ENCODE measurements around the gene CLDND1. TPM values are rescaled to one million over a fixed set of nuclear protein-coding genes. Genes with fewer than 3 reads are reported as not detected.

CLDND1 gene
- polyA plus RNA-seq, 5 donors = 110 to 191 (median 146) TPM

- peak in 1 of 2 donors; percentile 55 for DNase-seq
Observed at GRCh38 chr3:98521897-98522543, 682 bp downstream of the CLDND1 start.

- DNase-seq = no peak
Observed at GRCh38 chr3:98519351-98519750, 3.4 kb downstream of the CLDND1 start.

- DNase-seq = no peak
Observed at GRCh38 chr3:98518816-98519215, 3.9 kb downstream of the CLDND1 start.

GRCh38 chr3:98514948-98515347 is 7.8 kb downstream of the CLDND1 start:
- no peak for DNase-seq

- no peak for DNase-seq
Observed at GRCh38 chr3:98513736-98514135, 9.0 kb downstream of the CLDND1 start.

- DNase-seq = no peak
Observed at GRCh38 chr3:98513091-98513511, 9.6 kb downstream of the CLDND1 start.

- DNase-seq = no peak
Observed at GRCh38 chr3:98512576-98512975, 10.1 kb downstream of the CLDND1 start.

- no peak for DNase-seq
Observed at GRCh38 chr3:98508582-98508981, 14.1 kb downstream of the CLDND1 start.

GRCh38 chr3:98504539-98504938 is 18.2 kb downstream of the CLDND1 start:
- DNase-seq = no peak

GRCh38 chr3:98501863-98502576 is 20.7 kb downstream of the CLDND1 start:
- no peak for DNase-seq

GRCh38 chr3:98501270-98501669 is 21.4 kb downstream of the CLDND1 start:
- no peak for DNase-seq

GRCh38 chr3:98500019-98500418 is 22.7 kb downstream of the CLDND1 start:
- no peak for DNase-seq

- DNase-seq = no peak
Observed at GRCh38 chr3:98497381-98497780, 25.3 kb downstream of the CLDND1 start, which contains the start of gene OR5K2. OR5K2 (plus strand) TSS chr3:98497681; CDS start chr3:98497681, 0 bp downstream.

- DNase-seq = no peak
Observed at GRCh38 chr3:98483626-98484025, 39.1 kb downstream of the CLDND1 start.

GRCh38 chr3:98482717-98483482 is 39.8 kb downstream of the CLDND1 start:
- DNase-seq = no peak

Other genes with a start within 250 kb of the CLDND1 start
- gene OR5H2, start 240.4 kb downstream of the CLDND1 start, polyA plus RNA-seq (ENCODE audit: insufficient read depth in 1 of 5, insufficient read length in 5 of 5, low replicate concordance in 1 of 5) = not detected
- not detected for gene OR5K4, start 169.0 kb downstream of the CLDND1 start, polyA plus RNA-seq (ENCODE audit: insufficient read depth in 1 of 5, insufficient read length in 5 of 5, low replicate concordance in 1 of 5)
- not detected for gene OR5K3, start 132.2 kb downstream of the CLDND1 start, polyA plus RNA-seq (ENCODE audit: insufficient read depth in 1 of 5, insufficient read length in 5 of 5, low replicate concordance in 1 of 5)
- not detected for gene OR5K1, start 59.7 kb downstream of the CLDND1 start, polyA plus RNA-seq (ENCODE audit: insufficient read depth in 1 of 5, insufficient read length in 5 of 5, low replicate concordance in 1 of 5)
- gene OR5K2, start 25.2 kb downstream of the CLDND1 start, polyA plus RNA-seq (ENCODE audit: insufficient read depth in 1 of 5, insufficient read length in 5 of 5, low replicate concordance in 1 of 5) = 1 to 10 TPM in 1 of 5 donors, under 1 TPM in 3, not detected in 1; 0.18 to 1.0 (median 0.68) TPM
- gene GPR15, start 9.1 kb upstream of the CLDND1 start, polyA plus RNA-seq (ENCODE audit: insufficient read depth in 1 of 5, insufficient read length in 5 of 5, low replicate concordance in 1 of 5) = not detected
- gene CPOX, start 70.7 kb upstream of the CLDND1 start, polyA plus RNA-seq (ENCODE audit: insufficient read depth in 1 of 5, insufficient read length in 5 of 5, low replicate concordance in 1 of 5) = 10 to 100 TPM; 26.1 to 32.6 (median 30.1) TPM
- gene ST3GAL6, start 240.4 kb upstream of the CLDND1 start, polyA plus RNA-seq (ENCODE audit: insufficient read depth in 1 of 5, insufficient read length in 5 of 5, low replicate concordance in 1 of 5) = 10 to 100 TPM; 12.2 to 20.8 (median 17.2) TPM

Measured in right lung (tissue), 5 donors.